Femur (tissue), 1 donor: ENCODE data around the gene FSTL4.

Source experiments
- DNase-seq: peaks from one replicate; pipeline ENCODE4 v3.0.0-alpha.2; 2017

Gene FSTL4

GRCh38 chr5:133382661-133383579, 229.4 kb downstream of the FSTL4 start:
- DNase-seq, result peak; percentile 11

DNA sequence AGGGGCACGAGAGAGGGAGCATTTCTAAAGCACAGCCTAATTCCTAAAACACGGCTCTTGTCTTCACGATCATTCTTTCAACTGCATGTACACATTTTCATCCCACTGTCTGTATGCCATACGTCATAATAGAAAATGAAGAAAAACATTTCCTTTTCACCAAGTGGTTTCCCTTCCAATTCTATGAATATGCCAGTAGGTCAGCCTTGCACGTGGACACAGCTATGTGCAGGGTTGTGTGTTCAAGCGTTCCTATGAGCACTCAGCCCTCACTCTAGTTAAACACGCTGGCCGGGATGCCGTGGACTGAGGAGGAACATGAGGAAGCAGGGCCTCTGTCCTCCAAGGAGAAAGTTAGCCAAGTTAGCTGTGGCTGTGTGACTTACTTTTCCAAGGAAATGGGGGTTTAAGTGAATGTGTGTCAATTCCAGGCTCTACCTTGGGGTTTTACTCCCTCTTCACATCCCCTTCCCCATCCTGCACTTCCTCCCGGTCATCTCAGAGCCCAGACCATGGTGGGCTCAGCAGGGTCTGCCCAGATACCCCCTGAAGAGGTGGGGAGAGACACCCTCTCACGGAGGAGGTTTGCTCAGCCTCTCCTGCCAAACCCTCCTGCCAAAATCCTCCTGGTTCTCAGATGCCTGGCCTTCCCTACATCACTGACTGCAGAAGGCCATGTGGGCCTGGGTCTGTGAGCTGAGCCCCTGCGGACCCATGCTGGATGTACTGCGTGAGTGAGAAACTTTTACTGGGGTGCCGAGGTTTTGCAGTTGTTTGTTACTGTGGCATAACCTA, 230.6 kb downstream of the FSTL4 start:
- DNase-seq, result peak; percentile 3

DNA sequence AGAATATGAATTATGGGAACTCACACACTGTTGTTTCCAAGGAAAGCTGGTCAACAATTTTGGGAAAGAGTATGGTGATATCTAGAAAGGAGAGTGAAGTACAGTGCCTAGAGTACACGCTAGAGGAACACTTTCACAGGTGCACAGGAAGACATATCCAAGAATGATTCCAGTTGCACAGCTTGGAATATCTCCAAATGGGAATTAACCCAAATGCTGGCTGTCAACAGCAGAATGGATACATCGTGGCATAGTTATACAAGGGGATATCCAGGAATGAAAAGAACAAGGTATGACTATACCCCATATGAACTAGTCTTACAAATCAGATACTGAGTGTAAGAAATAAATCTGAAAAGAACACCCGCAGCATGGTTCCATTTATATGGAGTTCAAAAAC, 231.3 kb downstream of the FSTL4 start:
- peak; percentile 2 for DNase-seq

GRCh38 chr5:133377736-133378135, 234.6 kb downstream of the FSTL4 start:
- no peak for DNase-seq

DNA sequence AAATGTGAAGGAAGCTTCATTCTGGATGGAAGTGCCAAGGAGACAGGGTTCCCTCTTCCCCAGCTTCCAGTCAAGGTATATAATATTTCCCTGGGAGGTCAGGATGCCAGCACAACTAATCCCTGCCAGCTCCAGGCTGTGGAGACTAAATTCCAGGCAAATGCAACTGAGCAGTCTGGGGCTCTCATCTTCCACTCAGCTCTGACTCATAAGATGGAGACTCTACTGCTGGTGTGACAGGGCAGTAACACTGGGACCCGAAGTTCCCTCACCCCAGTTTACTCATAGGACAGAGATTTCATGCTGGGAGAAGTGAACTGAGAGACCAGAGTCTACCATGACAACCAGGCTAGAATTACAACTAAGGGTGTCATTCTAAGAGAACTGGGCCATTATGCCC, 235.4 kb downstream of the FSTL4 start:
- DNase-seq, result no peak

- DNase-seq, result peak; percentile 9
These were observed 239.0 kb downstream of the FSTL4 start for GRCh38 chr5:133373121-133373870.

DNA sequence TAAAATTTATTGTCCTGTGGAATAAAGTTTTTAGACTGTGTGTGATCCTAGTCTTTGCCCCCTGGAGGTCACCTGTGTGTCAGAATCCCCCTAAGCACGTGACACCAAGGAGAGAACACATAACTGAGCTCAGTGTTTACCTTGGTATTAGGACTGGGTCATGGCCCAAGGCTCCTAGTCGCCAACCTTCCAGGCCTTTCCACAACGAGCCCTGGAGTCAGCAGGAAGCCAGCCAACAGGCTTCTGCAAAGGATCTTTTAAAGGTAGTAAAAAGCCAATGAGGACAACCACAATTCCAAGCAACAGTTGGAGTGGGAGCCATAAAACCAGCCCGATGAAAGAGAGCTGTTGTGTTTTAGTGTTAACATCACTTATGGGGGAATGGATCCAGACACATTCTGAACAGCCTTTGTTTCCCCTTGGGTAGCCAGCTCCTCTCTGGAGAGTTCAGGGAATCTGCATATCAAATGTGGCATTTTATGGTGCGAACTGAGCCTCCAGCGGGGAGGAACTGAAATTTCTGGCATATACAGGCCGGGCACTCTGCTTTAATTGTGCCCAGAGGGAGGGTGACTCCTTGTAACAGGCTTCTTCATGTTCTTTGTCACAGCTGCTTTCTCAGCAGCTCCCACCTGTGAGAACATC, 239.9 kb downstream of the FSTL4 start:
- peak; percentile 14 for DNase-seq

DNA sequence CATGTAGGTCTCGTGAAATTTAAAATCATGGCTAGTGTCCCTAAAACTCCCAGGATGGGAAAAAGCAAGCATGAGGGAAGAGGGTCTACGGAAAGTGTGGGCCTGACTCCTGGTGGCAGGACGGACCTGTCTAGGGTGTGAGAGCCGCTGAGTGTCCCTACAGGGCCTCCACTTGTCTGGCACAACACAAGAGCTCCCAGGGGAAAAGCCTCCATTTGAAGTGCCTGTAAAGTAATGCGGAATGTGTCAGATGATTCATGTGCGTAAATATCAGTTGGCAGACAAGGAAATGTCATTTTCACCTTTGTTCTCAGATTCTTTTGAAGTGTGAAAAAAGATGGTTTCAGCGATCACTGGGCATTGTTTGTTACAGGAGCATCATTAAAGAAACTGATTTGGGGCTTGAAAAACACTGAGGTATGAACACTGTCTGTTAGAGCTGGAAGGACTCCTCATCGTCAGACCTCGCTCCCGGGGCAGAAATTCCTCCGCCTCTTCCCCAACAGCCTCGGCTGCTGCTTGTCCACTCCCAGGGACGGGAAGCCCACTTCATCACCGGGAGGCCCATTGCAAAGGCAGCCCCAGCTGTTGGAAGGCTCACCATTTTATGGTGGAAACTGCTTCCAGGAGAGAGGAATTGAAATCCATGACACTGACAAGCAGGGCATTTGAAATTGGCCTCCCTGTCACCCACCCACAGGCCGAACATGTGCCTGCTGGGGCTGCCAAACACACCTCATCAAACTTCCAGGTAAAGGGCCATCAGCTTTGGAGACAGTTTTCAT, 240.8 kb downstream of the FSTL4 start:
- peak; percentile 13 for DNase-seq

- DNase-seq, result peak; percentile 8
These were observed 241.4 kb downstream of the FSTL4 start for GRCh38 chr5:133370904-133371303.

GRCh38 chr5:133370036-133370831, 242.1 kb downstream of the FSTL4 start:
- peak; percentile 25 for DNase-seq

- peak; percentile 13 for DNase-seq
These were observed 243.2 kb downstream of the FSTL4 start for GRCh38 chr5:133368916-133369783.

GRCh38 chr5:133367984-133368383, 244.4 kb downstream of the FSTL4 start:
- DNase-seq, result peak; percentile 20

GRCh38 chr5:133367071-133367786, 245.1 kb downstream of the FSTL4 start:
- DNase-seq, result peak; percentile 66

DNA sequence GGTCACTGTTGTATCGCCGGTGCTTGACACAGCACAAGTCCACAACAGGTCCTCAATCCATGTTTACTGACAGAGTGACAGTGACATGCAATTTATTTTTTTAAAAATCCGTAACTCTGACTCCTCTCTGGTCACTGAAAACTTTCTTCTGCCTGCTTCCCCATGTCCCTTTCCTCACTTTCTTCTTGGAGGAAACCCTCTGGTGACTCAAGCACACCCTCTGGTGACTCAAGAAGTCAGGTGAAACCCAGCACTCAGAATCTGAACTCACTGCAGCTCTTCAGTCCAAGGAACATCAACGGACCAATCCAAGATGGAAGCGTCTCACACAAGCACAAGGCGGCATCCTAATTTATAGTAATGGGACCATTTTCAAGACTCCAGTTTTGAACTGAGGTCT, 245.9 kb downstream of the FSTL4 start:
- DNase-seq, result peak; percentile 11

- no peak for DNase-seq
These were observed 246.6 kb downstream of the FSTL4 start for GRCh38 chr5:133365738-133366137.

GRCh38 chr5:133364936-133365707, 247.2 kb downstream of the FSTL4 start:
- no peak for DNase-seq

- DNase-seq, result no peak
These were observed 248.3 kb downstream of the FSTL4 start for GRCh38 chr5:133363807-133364587.
